Measurements from ENCODE around the gene TFDP1. TPM values are rescaled to one million over a fixed set of nuclear protein-coding genes. Genes with fewer than 3 reads are reported as not detected.
A peak's percentile ranks its signal among the peaks of the same experiment; 100 is the strongest.

The TFDP1 gene
- total RNA-seq, 1 donor from 2014 or later: 15.8 TPM

GRCh38 chr13:113552079-113552478 lies 32.5 kb upstream of the TFDP1 start:
- Histone ChIP-seq H3K4me1 (peaks cover 0 to 8% of the 10 kb centered on the region in 2 donors), H3K27me3 (no peaks in the 10 kb centered on the region), H3K36me3 (peaks cover 38 to 70% of the 10 kb centered on the region in 2 donors), H3K9me3 (no peaks in the 10 kb centered on the region), H3K27ac (no peak overlapping the region), H3K4me3 (no peak overlapping the region)
- peak in 1 of 2 donors; percentile 56 for DNase-seq (ENCODE audit: low spot score in 2 of 2)
- TF ChIP-seq, protein P1, sequence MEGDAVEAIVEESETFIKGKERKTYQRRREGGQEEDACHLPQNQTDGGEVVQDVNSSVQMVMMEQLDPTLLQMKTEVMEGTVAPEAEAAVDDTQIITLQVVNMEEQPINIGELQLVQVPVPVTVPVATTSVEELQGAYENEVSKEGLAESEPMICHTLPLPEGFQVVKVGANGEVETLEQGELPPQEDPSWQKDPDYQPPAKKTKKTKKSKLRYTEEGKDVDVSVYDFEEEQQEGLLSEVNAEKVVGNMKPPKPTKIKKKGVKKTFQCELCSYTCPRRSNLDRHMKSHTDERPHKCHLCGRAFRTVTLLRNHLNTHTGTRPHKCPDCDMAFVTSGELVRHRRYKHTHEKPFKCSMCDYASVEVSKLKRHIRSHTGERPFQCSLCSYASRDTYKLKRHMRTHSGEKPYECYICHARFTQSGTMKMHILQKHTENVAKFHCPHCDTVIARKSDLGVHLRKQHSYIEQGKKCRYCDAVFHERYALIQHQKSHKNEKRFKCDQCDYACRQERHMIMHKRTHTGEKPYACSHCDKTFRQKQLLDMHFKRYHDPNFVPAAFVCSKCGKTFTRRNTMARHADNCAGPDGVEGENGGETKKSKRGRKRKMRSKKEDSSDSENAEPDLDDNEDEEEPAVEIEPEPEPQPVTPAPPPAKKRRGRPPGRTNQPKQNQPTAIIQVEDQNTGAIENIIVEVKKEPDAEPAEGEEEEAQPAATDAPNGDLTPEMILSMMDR (IDR thresholded peaks at IDR 0.05): no peak
- intact Hi-C loops (cut with DNase I): no loop called here

GRCh38 chr13:113552786-113553434 lies 31.6 kb upstream of the TFDP1 start:
- no peak overlapping the region for H3K27ac ChIP-seq
- TF ChIP-seq, protein P1 (IDR thresholded peaks at IDR 0.05): no peak
- peaks cover 0 to under 1% of the 10 kb centered on the region in 2 donors for H3K4me1 ChIP-seq
- H3K9me3 ChIP-seq: no peaks in the 10 kb centered on the region
- H3K36me3 ChIP-seq: peaks cover 38 to 70% of the 10 kb centered on the region in 2 donors
- intact Hi-C loops (cut with DNase I): no loop called here
- no peak overlapping the region for H3K4me3 ChIP-seq
- DNase-seq (ENCODE audit: low spot score in 2 of 2): peak in 1 of 2 donors; percentile 48
- H3K27me3 ChIP-seq: no peaks in the 10 kb centered on the region

GRCh38 chr13:113553511-113554332 lies 30.8 kb upstream of the TFDP1 start:
- TF ChIP-seq, protein P1 (IDR thresholded peaks at IDR 0.05): no peak
- H3K4me1 ChIP-seq: no peaks in the 10 kb centered on the region
- peaks cover 36 to 64% of the 10 kb centered on the region in 2 donors for H3K36me3 ChIP-seq
- H3K9me3 ChIP-seq: no peaks in the 10 kb centered on the region
- intact Hi-C loops (cut with DNase I): no loop called here
- H3K27me3 ChIP-seq: no peaks in the 10 kb centered on the region
- DNase-seq (ENCODE audit: low spot score in 2 of 2): peak in 1 of 2 donors; percentile 54
- H3K27ac ChIP-seq: no peak overlapping the region
- H3K4me3 ChIP-seq: no peak overlapping the region

- H3K4me1 ChIP-seq: no peaks in the 10 kb centered on the region
- H3K27ac ChIP-seq: no peak overlapping the region
- no peak for DNase-seq (ENCODE audit: low spot score in 2 of 2)
- H3K4me3 ChIP-seq: no peak overlapping the region
- TF ChIP-seq, protein P1 (IDR thresholded peaks at IDR 0.05): no peak
- no peaks in the 10 kb centered on the region for H3K27me3 ChIP-seq
- peaks cover 31 to 58% of the 10 kb centered on the region in 2 donors for H3K36me3 ChIP-seq
- intact Hi-C loops (cut with DNase I): no loop called here
- no peaks in the 10 kb centered on the region for H3K9me3 ChIP-seq
Measured at GRCh38 chr13:113554333-113554700, 30.2 kb upstream of the TFDP1 start.

- H3K9me3 ChIP-seq: no peaks in the 10 kb centered on the region
- H3K36me3 ChIP-seq: peaks cover 29 to 53% of the 10 kb centered on the region in 2 donors
- H3K27ac ChIP-seq: no peak overlapping the region
- TF ChIP-seq, protein P1 (IDR thresholded peaks at IDR 0.05): no peak
- H3K27me3 ChIP-seq: no peaks in the 10 kb centered on the region
- H3K4me3 ChIP-seq: no peak overlapping the region
- intact Hi-C loops (cut with DNase I): no loop called here
- no peaks in the 10 kb centered on the region for H3K4me1 ChIP-seq
- DNase-seq (ENCODE audit: low spot score in 2 of 2): peak in 1 of 2 donors; percentile 45
Measured at GRCh38 chr13:113555141-113555540, 29.4 kb upstream of the TFDP1 start.
